Measurements from ENCODE around the gene OR5K2.

DNA sequence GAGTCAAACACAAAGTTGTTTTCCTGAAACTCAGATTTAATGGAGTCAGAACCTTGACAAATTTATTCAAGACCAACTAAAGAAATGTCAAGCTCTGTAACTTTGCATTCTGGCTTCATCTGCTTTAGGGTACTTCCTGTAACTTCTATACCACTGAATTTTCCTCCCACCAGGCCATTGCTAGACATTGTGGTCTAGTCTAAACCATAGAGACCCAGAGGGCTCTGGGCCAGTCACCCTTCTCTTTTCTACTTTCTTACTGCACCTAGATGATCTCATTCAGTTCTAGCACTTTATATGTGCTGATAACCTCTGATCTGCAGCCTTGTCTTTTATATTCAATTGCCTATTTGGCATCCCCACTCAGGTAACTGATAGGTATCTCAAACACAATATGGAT is 37.3 kb upstream of the OR5K2 start:
- TF ChIP-seq, protein P1, sequence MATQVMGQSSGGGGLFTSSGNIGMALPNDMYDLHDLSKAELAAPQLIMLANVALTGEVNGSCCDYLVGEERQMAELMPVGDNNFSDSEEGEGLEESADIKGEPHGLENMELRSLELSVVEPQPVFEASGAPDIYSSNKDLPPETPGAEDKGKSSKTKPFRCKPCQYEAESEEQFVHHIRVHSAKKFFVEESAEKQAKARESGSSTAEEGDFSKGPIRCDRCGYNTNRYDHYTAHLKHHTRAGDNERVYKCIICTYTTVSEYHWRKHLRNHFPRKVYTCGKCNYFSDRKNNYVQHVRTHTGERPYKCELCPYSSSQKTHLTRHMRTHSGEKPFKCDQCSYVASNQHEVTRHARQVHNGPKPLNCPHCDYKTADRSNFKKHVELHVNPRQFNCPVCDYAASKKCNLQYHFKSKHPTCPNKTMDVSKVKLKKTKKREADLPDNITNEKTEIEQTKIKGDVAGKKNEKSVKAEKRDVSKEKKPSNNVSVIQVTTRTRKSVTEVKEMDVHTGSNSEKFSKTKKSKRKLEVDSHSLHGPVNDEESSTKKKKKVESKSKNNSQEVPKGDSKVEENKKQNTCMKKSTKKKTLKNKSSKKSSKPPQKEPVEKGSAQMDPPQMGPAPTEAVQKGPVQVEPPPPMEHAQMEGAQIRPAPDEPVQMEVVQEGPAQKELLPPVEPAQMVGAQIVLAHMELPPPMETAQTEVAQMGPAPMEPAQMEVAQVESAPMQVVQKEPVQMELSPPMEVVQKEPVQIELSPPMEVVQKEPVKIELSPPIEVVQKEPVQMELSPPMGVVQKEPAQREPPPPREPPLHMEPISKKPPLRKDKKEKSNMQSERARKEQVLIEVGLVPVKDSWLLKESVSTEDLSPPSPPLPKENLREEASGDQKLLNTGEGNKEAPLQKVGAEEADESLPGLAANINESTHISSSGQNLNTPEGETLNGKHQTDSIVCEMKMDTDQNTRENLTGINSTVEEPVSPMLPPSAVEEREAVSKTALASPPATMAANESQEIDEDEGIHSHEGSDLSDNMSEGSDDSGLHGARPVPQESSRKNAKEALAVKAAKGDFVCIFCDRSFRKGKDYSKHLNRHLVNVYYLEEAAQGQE (IDR thresholded peaks at IDR 0.05; ENCODE audit: insufficient replicate concordance, low read depth) = no peak
- TF ChIP-seq, protein P2, sequence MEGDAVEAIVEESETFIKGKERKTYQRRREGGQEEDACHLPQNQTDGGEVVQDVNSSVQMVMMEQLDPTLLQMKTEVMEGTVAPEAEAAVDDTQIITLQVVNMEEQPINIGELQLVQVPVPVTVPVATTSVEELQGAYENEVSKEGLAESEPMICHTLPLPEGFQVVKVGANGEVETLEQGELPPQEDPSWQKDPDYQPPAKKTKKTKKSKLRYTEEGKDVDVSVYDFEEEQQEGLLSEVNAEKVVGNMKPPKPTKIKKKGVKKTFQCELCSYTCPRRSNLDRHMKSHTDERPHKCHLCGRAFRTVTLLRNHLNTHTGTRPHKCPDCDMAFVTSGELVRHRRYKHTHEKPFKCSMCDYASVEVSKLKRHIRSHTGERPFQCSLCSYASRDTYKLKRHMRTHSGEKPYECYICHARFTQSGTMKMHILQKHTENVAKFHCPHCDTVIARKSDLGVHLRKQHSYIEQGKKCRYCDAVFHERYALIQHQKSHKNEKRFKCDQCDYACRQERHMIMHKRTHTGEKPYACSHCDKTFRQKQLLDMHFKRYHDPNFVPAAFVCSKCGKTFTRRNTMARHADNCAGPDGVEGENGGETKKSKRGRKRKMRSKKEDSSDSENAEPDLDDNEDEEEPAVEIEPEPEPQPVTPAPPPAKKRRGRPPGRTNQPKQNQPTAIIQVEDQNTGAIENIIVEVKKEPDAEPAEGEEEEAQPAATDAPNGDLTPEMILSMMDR (IDR thresholded peaks at IDR 0.05; ENCODE audit: insufficient read depth, low read length) = no peak
- TF ChIP-seq POLR2AphosphoS5 (IDR thresholded peaks at IDR 0.05; ENCODE audit: low read depth) (no peak), GABPA (IDR thresholded peaks at IDR 0.05; ENCODE audit: low read depth) (no peak)
